Neural cell (in vitro differentiated cells): ENCODE data around the gene KIAA0513.
"Not testable (repeated sequence)": the region's sequence is repeated elsewhere in the genome, so short reads cannot be mapped to it uniquely, and the experiment has no call there.

Experiments
- CTCF ChIP-seq: fragments of 450-650 bp; IDR thresholded peaks from 2 replicates; pipeline ENCODE4 v1.5.1; 2014; ENCODE audit warnings: antibody characterized with exemption, mild to moderate bottlenecking, moderate library complexity; ENCODE audit not compliant: poor library complexity, severe bottlenecking
- EP300 ChIP-seq: fragments of 450-650 bp; conservative IDR thresholded peaks from 2 replicates; pipeline ENCODE4 v1.6.1; 2014; ENCODE audit warnings: antibody characterized with exemption, mild to moderate bottlenecking, moderate library complexity; ENCODE audit not compliant: poor library complexity, severe bottlenecking
- EZH2 ChIP-seq: fragments of 200-600, 300-800 bp; shearing (Covaris generic), sonication (generic); IDR thresholded peaks from 2 replicates; pipeline ENCODE4 v1.6.1; 2014; ENCODE audit warnings: antibody characterized with exemption, low read length, borderline replicate concordance, mild to moderate bottlenecking; ENCODE audit not compliant: insufficient read depth, poor library complexity, severe bottlenecking
- POLR2AphosphoS5 ChIP-seq: IDR thresholded peaks from 2 replicates; pipeline ENCODE4 v1.6.1; 2012
- RAD21 ChIP-seq: fragments of 450-650 bp; conservative IDR thresholded peaks from 2 replicates; pipeline ENCODE4 v1.6.1; 2014; ENCODE audit warnings: antibody characterized with exemption, mild to moderate bottlenecking, moderate library complexity
- REST ChIP-seq: IDR thresholded peaks from 2 replicates; pipeline ENCODE4 v1.6.1; 2012; ENCODE audit warnings: borderline replicate concordance
- SMC3 ChIP-seq: fragments of 450-650 bp; conservative IDR thresholded peaks from 2 replicates; pipeline ENCODE4 v1.6.1; 2014; ENCODE audit warnings: antibody characterized with exemption, mild to moderate bottlenecking, moderate library complexity; ENCODE audit not compliant: poor library complexity
- TAF1 ChIP-seq: IDR thresholded peaks from 2 replicates; pipeline ENCODE4 v1.6.1; 2012; ENCODE audit warnings: low read depth

GRCh38 chr16:85032187-85032586 is 4.6 kb downstream of the KIAA0513 start:
- TF ChIP-seq CTCF, POLR2AphosphoS5, TAF1, EZH2, REST, EP300, RAD21, SMC3: not testable (repeated sequence)
